OCI-LY7 (cell line): ENCODE results near the gene RAD51B.

Experiments used
- EZH2phosphoT487 ChIP-seq: fragments of 200-600 bp; sonication (generic); IDR thresholded peaks from 2 replicates; pipeline ENCODE4 v1.6.1; 2018; ENCODE audit warnings: low read depth, borderline replicate concordance, mild to moderate bottlenecking, mixed run types, antibody characterized with exemption, low read length, moderate library complexity, mixed read lengths
- TF ChIP-seq, protein P1 (sequence below): fragments of 200-600 bp; sonication (generic); conservative IDR thresholded peaks from 2 replicates; pipeline ENCODE4 v1.5.1; 2014; ENCODE audit warnings: mild to moderate bottlenecking, antibody characterized with exemption, low read length, moderate library complexity, mixed read lengths

DNA sequence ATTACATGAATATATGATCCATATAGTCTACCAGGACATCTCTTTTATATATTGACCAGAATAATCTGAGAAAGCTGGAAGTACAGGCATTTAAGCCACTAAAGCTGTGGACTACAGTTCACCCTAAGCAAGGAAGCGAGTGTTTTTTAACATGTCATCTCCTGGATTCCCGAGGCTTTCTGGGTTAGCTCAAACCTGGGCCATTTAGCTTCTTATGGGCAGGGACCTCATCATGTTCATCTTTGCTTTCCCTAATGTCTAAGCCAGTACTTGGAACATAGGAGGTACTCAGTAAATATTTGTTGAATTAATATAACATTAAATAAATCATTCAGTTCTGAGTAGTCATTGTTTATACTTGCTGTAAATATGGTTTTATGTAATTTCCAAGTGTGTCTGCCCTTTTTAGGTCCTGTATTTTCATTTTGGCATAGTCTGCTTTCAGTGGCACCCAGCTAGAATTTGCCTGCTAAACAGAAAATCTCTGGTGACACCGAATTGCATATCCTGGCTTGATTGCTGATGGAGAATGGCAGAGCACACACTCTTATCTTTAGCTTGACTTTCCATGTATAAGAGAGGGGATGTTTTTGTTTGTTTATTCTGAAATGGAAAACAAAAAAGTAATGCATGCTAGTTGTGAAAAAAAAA is 628.8 kb downstream of the RAD51B start:
- TF ChIP-seq, protein P1, sequence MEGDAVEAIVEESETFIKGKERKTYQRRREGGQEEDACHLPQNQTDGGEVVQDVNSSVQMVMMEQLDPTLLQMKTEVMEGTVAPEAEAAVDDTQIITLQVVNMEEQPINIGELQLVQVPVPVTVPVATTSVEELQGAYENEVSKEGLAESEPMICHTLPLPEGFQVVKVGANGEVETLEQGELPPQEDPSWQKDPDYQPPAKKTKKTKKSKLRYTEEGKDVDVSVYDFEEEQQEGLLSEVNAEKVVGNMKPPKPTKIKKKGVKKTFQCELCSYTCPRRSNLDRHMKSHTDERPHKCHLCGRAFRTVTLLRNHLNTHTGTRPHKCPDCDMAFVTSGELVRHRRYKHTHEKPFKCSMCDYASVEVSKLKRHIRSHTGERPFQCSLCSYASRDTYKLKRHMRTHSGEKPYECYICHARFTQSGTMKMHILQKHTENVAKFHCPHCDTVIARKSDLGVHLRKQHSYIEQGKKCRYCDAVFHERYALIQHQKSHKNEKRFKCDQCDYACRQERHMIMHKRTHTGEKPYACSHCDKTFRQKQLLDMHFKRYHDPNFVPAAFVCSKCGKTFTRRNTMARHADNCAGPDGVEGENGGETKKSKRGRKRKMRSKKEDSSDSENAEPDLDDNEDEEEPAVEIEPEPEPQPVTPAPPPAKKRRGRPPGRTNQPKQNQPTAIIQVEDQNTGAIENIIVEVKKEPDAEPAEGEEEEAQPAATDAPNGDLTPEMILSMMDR: no peak
- no peak for TF ChIP-seq EZH2phosphoT487
